Right renal pelvis (tissue), 4 donors: ENCODE measurements around the gene MADCAM1. TPM values are rescaled to one million over a fixed set of nuclear protein-coding genes. Genes with fewer than 3 reads are reported as not detected.
"Not testable (repeated sequence)": the region's sequence is repeated elsewhere in the genome, so short reads cannot be mapped to it uniquely, and the experiment has no call there.

Experiments
- DNase-seq, 4 donors: peaks; one replicate each; pipeline ENCODE4 v3.0.0-alpha.2; 2013; ENCODE audit warnings: low read depth in 4 of 4, low spot score in 3 of 4, missing footprints in 1 of 4
- polyA plus RNA-seq, 4 donors: library from polyadenylated mRNA; unstranded; fragments of 120-200 nt; gene quantifications; one replicate each; pipeline ENCODE4 v1.2.1, GENCODE V29; 2013; ENCODE audit not compliant: insufficient read length in 4 of 4

MADCAM1 gene
- 1 to 10 TPM; 2.8 to 5.6 (median 3.6) TPM for polyA plus RNA-seq

- no peak for DNase-seq
These were observed at the start of gene MADCAM1 for GRCh38 chr19:496112-496665. TSS of gene MADCAM1 (plus strand) at chr19:496486. CDS start at chr19:496500, 14 bp downstream.

GRCh38 chr19:447064-447426, 49.2 kb upstream of the MADCAM1 start:
- DNase-seq: no peak

GRCh38 chr19:447816-448560, 48.3 kb upstream of the MADCAM1 start:
- DNase-seq: no peak

GRCh38 chr19:449916-450315, 46.4 kb upstream of the MADCAM1 start:
- DNase-seq: no peak

GRCh38 chr19:450912-451481, 45.3 kb upstream of the MADCAM1 start:
- DNase-seq: not testable (repeated sequence)

- no peak for DNase-seq
These were observed 43.5 kb upstream of the MADCAM1 start for GRCh38 chr19:452829-453228.

- DNase-seq: no peak
These were observed 42.7 kb upstream of the MADCAM1 start for GRCh38 chr19:453606-454005.

GRCh38 chr19:455031-455705, 41.1 kb upstream of the MADCAM1 start:
- DNase-seq: no peak

GRCh38 chr19:455851-456546, 40.3 kb upstream of the MADCAM1 start:
- no peak for DNase-seq

GRCh38 chr19:456547-457110, 39.7 kb upstream of the MADCAM1 start:
- DNase-seq: no peak

GRCh38 chr19:457636-458035, 38.6 kb upstream of the MADCAM1 start:
- DNase-seq: no peak

- no peak for DNase-seq
These were observed 37.9 kb upstream of the MADCAM1 start for GRCh38 chr19:458091-459042.

- peak; percentile 28 to 50 (median 47) for DNase-seq
These were observed 36.4 kb upstream of the MADCAM1 start for GRCh38 chr19:459724-460511.

- DNase-seq: no peak
These were observed 35.2 kb upstream of the MADCAM1 start, which contains the start of gene SHC2 for GRCh38 chr19:460877-461720. TSS of gene SHC2 (minus strand) at chr19:461033. CDS start at chr19:460996, 37 bp downstream.

- DNase-seq: no peak
These were observed 34.4 kb upstream of the MADCAM1 start for GRCh38 chr19:461721-462551.

- DNase-seq: no peak
These were observed 32.6 kb upstream of the MADCAM1 start for GRCh38 chr19:463483-464207.
